Endodermal cell (in vitro differentiated cells): ENCODE data around the gene ERMAP. TPM values are rescaled to one million over a fixed set of nuclear protein-coding genes. Genes with fewer than 3 reads are reported as not detected.

Experiments
- DNase-seq: peaks from one replicate; pipeline ENCODE4 v3.0.0-alpha.2; 2017
- H3K27ac ChIP-seq: 2 replicates; pipeline ENCODE4 v1.5.1; 2013; ENCODE audit warnings: mild to moderate bottlenecking, low read depth, low read length, moderate library complexity
- H3K27me3 ChIP-seq: 2 replicates; pipeline ENCODE4 v1.6.1; 2013; ENCODE audit warnings: mild to moderate bottlenecking, low read length, moderate library complexity; ENCODE audit not compliant: insufficient read depth, control insufficient read depth, poor library complexity, severe bottlenecking
- H3K36me3 ChIP-seq: 2 replicates; pipeline ENCODE4 v1.7.0; 2013; ENCODE audit warnings: mild to moderate bottlenecking, low read length, moderate library complexity; ENCODE audit not compliant: control insufficient read depth, insufficient read depth
- H3K4me1 ChIP-seq: one replicate; pipeline ENCODE4 v1.7.0; 2013; ENCODE audit warnings: low read length; ENCODE audit not compliant: control insufficient read depth, insufficient read depth
- H3K4me3 ChIP-seq: 2 replicates; pipeline ENCODE4 v1.5.1; 2013; ENCODE audit warnings: mild to moderate bottlenecking, low read length, moderate library complexity
- H3K9ac ChIP-seq: 2 replicates; pipeline ENCODE4 v1.6.1; 2013; ENCODE audit warnings: mild to moderate bottlenecking, low read length, moderate library complexity; ENCODE audit not compliant: poor library complexity, severe bottlenecking; ENCODE audit errors: extremely low read depth
- H3K9me3 ChIP-seq: 2 replicates; pipeline ENCODE4 v1.6.1; 2013; ENCODE audit warnings: mild to moderate bottlenecking, low read length, moderate library complexity; ENCODE audit not compliant: control insufficient read depth
- H3K27ac Mint-ChIP-seq: 2 replicates; pipeline ENCODE4 v1.8.0; 2020; ENCODE audit warnings: mixed read lengths
- H3K27me3 Mint-ChIP-seq: 2 replicates; pipeline ENCODE4 v1.8.0; 2021; ENCODE audit warnings: mild to moderate bottlenecking, mixed read lengths; ENCODE audit not compliant: insufficient read depth
- H3K36me3 Mint-ChIP-seq: 2 replicates; pipeline ENCODE4 v1.8.0; 2020; ENCODE audit warnings: low read depth, mixed read lengths
- H3K4me1 Mint-ChIP-seq: 2 replicates; pipeline ENCODE4 v1.8.0; 2020; ENCODE audit warnings: mixed read lengths
- H3K4me3 Mint-ChIP-seq: 2 replicates; pipeline ENCODE4 v1.8.0; 2020; ENCODE audit warnings: mild to moderate bottlenecking, moderate library complexity, mixed read lengths
- H3K9me3 Mint-ChIP-seq: 2 replicates; pipeline ENCODE4 v1.8.0; 2020; ENCODE audit warnings: mild to moderate bottlenecking, mixed read lengths
- WGBS, 2 experiments: methylation state at CpG; one replicate each; pipeline versions ENCODE4 v1.1.5 to v1.1.7; 2013; ENCODE audit warnings: missing lambda C conversion rate in 2 of 2, mixed read lengths in 1 of 2; ENCODE audit not compliant: insufficient coverage in 1 of 2, insufficient read length in 1 of 2; 5-methylcytosine and 5-hydroxymethylcytosine counted together
- total RNA-seq, 2 donors: library from RNA; stranded (reverse); fragmentation: NEBNext Ultra II Directional in 1 of 2; extraction: Animal tissue kit (Norgen Biotek cat#: 25700) in 1 of 2; gene quantifications; 2 replicates in 1 of 2; 3 replicates in 1 of 2; pipeline ENCODE4 v1.2.1, GENCODE V29; 2021
- TF ChIP-seq, protein P1 (sequence below): fragments of 200-600 bp; sonication (generic); conservative IDR thresholded peaks from 2 replicates; pipeline ENCODE4 v1.5.0; 2021; ENCODE audit warnings: antibody characterized with exemption, mild to moderate bottlenecking

Gene ERMAP
- total RNA-seq, 2 donors from 2014 or later: 5.1 to 5.7 TPM

DNA sequence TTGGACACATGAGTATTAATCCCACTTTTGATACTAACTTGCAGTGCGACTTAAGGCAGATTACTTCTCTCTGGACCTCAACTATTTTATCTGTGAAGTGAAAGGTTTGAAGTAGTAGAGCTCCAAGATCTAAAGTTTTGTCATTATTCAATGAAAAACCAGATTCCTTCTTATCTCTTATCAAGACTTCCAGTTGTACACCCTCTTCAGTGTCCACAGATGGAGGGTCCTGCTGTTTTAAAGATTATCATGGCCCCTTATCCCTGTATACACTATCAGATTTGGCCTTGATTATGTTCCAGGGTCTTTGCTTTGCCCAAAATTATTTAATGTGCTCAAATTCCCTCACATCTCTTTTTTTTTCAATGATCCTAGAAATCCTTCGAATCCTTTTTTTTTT is 48.8 kb upstream of the ERMAP start:
- no peak overlapping the region for H3K27ac Mint-ChIP-seq
- no peaks in the 10 kb centered on the region for H3K27me3 Mint-ChIP-seq
- H3K4me3 ChIP-seq: peak overlapping the region; percentile 86
- no peaks in the 10 kb centered on the region for H3K9me3 Mint-ChIP-seq
- no peaks in the 10 kb centered on the region for H3K4me1 ChIP-seq
- H3K4me3 Mint-ChIP-seq: no peak overlapping the region
- H3K27me3 ChIP-seq: no peaks in the 10 kb centered on the region
- peak overlapping the region; percentile 48 for H3K9ac ChIP-seq
- 89 to 100% methylated on average over 1 to 2 of the region's 2 CpGs for WGBS, 2 experiments
- TF ChIP-seq, protein P1, sequence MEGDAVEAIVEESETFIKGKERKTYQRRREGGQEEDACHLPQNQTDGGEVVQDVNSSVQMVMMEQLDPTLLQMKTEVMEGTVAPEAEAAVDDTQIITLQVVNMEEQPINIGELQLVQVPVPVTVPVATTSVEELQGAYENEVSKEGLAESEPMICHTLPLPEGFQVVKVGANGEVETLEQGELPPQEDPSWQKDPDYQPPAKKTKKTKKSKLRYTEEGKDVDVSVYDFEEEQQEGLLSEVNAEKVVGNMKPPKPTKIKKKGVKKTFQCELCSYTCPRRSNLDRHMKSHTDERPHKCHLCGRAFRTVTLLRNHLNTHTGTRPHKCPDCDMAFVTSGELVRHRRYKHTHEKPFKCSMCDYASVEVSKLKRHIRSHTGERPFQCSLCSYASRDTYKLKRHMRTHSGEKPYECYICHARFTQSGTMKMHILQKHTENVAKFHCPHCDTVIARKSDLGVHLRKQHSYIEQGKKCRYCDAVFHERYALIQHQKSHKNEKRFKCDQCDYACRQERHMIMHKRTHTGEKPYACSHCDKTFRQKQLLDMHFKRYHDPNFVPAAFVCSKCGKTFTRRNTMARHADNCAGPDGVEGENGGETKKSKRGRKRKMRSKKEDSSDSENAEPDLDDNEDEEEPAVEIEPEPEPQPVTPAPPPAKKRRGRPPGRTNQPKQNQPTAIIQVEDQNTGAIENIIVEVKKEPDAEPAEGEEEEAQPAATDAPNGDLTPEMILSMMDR: no peak
- no peak for DNase-seq
- peaks cover 21% of the 10 kb centered on the region for H3K36me3 Mint-ChIP-seq
- H3K27ac ChIP-seq: no peak overlapping the region
- H3K4me1 Mint-ChIP-seq: peaks cover 7% of the 10 kb centered on the region
- no peaks in the 10 kb centered on the region for H3K9me3 ChIP-seq
- peaks cover 9% of the 10 kb centered on the region for H3K36me3 ChIP-seq

GRCh38 chr1:42769811-42770210 is 47.1 kb upstream of the ERMAP start:
- Mint-ChIP-seq H3K27me3 (no peaks in the 10 kb centered on the region), H3K4me3 (no peak overlapping the region), H3K4me1 (peaks cover 5% of the 10 kb centered on the region), H3K36me3 (peaks cover 36% of the 10 kb centered on the region), H3K27ac (peak overlapping the region; percentile 39), H3K9me3 (no peaks in the 10 kb centered on the region)
- no peak overlapping the region for H3K9ac ChIP-seq
- WGBS, 2 experiments: 94 to 95% methylated on average over 2 of the region's 3 CpGs
- no peaks in the 10 kb centered on the region for H3K9me3 ChIP-seq
- H3K4me3 ChIP-seq: no peak overlapping the region
- no peaks in the 10 kb centered on the region for H3K4me1 ChIP-seq
- TF ChIP-seq, protein P1: no peak
- no peaks in the 10 kb centered on the region for H3K27me3 ChIP-seq
- DNase-seq: no peak
- H3K27ac ChIP-seq: no peak overlapping the region
- peaks cover 23% of the 10 kb centered on the region for H3K36me3 ChIP-seq

DNA sequence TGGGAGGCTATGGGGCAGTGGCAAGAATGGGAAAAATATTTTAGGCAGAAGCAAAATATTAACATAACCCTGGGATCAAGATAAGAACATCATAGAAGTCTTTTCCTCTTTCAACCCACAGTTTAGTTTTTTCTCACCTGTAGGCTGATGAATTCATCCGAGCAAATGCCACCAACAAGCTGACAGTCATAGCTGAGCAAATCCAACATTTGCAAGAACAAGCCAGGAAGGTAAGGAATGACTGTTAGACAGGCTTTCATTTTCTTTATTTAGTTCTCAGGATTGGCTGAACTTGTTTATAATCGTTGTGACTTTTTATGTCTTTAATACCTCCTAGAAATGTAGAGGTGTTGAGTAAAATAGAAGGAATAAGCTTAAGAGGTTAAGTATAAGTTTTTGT is 43.5 kb upstream of the ERMAP start:
- peaks cover 67% of the 10 kb centered on the region for H3K36me3 Mint-ChIP-seq
- WGBS, 2 experiments: 50% methylated on average over 2 of the region's 2 CpGs
- H3K27ac ChIP-seq: no peak overlapping the region
- H3K27me3 ChIP-seq: no peaks in the 10 kb centered on the region
- H3K9me3 Mint-ChIP-seq: no peaks in the 10 kb centered on the region
- no peaks in the 10 kb centered on the region for H3K9me3 ChIP-seq
- no peaks in the 10 kb centered on the region for H3K4me1 ChIP-seq
- H3K4me3 Mint-ChIP-seq: no peak overlapping the region
- TF ChIP-seq, protein P1: no peak
- H3K27ac Mint-ChIP-seq: no peak overlapping the region
- DNase-seq: no peak
- no peaks in the 10 kb centered on the region for H3K4me1 Mint-ChIP-seq
- H3K4me3 ChIP-seq: no peak overlapping the region
- H3K27me3 Mint-ChIP-seq: no peaks in the 10 kb centered on the region
- H3K9ac ChIP-seq: no peak overlapping the region
- peaks cover 56% of the 10 kb centered on the region for H3K36me3 ChIP-seq
